Measurements from ENCODE around the gene ACTN4. TPM values are rescaled to one million over a fixed set of nuclear protein-coding genes. Genes with fewer than 3 reads are reported as not detected.

ACTN4 gene
- total RNA-seq, 2 donors from 2014 or later = 971 to 1,150 TPM

- DNase-seq = no peak
- no peak for ATAC-seq
- intact Hi-C loops (cut with DNase I, micrococcal nuclease) = no loop called here
Observed at GRCh38 chr19:38699647-38700349, 52.3 kb downstream of the ACTN4 start.

- DNase-seq (no peak), ATAC-seq (no peak)
- intact Hi-C loops (cut with DNase I, micrococcal nuclease) = no loop called here
Observed at GRCh38 chr19:38700350-38700901, 53.0 kb downstream of the ACTN4 start.

GRCh38 chr19:38700902-38701454, 53.5 kb downstream of the ACTN4 start:
- intact Hi-C loops (cut with DNase I, micrococcal nuclease) = no loop called here

GRCh38 chr19:38701455-38702063, 54.1 kb downstream of the ACTN4 start:
- DNase-seq (peak in 1 of 2 donors; percentile 45), ATAC-seq (peak; percentile 74)
- intact Hi-C loops (cut with DNase I, micrococcal nuclease) = no loop called here

More at GRCh38 chr19:38700902-38701454, 53.5 kb downstream of the ACTN4 start:
- no peak for ATAC-seq
- DNase-seq = no peak

- DNase-seq (no peak), ATAC-seq (no peak)
- intact Hi-C loops (cut with DNase I, micrococcal nuclease) = no loop called here
Observed at GRCh38 chr19:38702278-38702677, 54.8 kb downstream of the ACTN4 start.

- ATAC-seq (no peak), DNase-seq (no peak)
- intact Hi-C loops (cut with DNase I, micrococcal nuclease) = no loop called here
Observed at GRCh38 chr19:38703509-38703908, 56.1 kb downstream of the ACTN4 start.

- intact Hi-C loops (cut with DNase I, micrococcal nuclease) = no loop called here
- no peak for DNase-seq
- ATAC-seq = no peak
Observed at GRCh38 chr19:38704488-38705026, 57.1 kb downstream of the ACTN4 start.

GRCh38 chr19:38705197-38706019, 58.0 kb downstream of the ACTN4 start:
- intact Hi-C loops (cut with DNase I, micrococcal nuclease) = no loop called here
- DNase-seq = no peak
- ATAC-seq = no peak

GRCh38 chr19:38706792-38707511, 59.5 kb downstream of the ACTN4 start:
- intact Hi-C loops (cut with DNase I, micrococcal nuclease) = no loop called here
- DNase-seq (no peak), ATAC-seq (peak; percentile 0)

- DNase-seq (peak; percentile 61 to 64), ATAC-seq (peak; percentile 62)
- intact Hi-C loops (cut with DNase I, micrococcal nuclease) = no loop called here
Observed at GRCh38 chr19:38707512-38708114, 60.2 kb downstream of the ACTN4 start.

GRCh38 chr19:38708413-38709024, 61.1 kb downstream of the ACTN4 start:
- DNase-seq = no peak
- intact Hi-C loops (cut with DNase I, micrococcal nuclease) = no loop called here
- ATAC-seq = no peak

GRCh38 chr19:38709119-38709518, 61.7 kb downstream of the ACTN4 start:
- DNase-seq (no peak), ATAC-seq (no peak)
- intact Hi-C loops (cut with DNase I, micrococcal nuclease) = no loop called here

GRCh38 chr19:38709671-38710415, 62.4 kb downstream of the ACTN4 start:
- DNase-seq (no peak), ATAC-seq (no peak)
- intact Hi-C loops (cut with DNase I, micrococcal nuclease) = loop anchor here in 1 of 2 donors (10.0 kb wide), 1 partner anchor 55 kb away; no protein-coding TSS in a partner anchor

- intact Hi-C loops (cut with DNase I, micrococcal nuclease) = loop anchor here in 1 of 2 donors (10.0 kb wide), 1 partner anchor 56 kb away; no protein-coding TSS in a partner anchor
- ATAC-seq (no peak), DNase-seq (no peak)
Observed at GRCh38 chr19:38710416-38710702, 62.9 kb downstream of the ACTN4 start.

- DNase-seq (no peak), ATAC-seq (peak; percentile 1)
- intact Hi-C loops (cut with DNase I, micrococcal nuclease) = loop anchor here in 1 of 2 donors (10.0 kb wide), 1 partner anchor 56 kb away; no protein-coding TSS in a partner anchor
Observed at GRCh38 chr19:38710928-38711725, 63.7 kb downstream of the ACTN4 start.

- ATAC-seq (peak; percentile 5), DNase-seq (peak in 1 of 2 donors; percentile 69)
- intact Hi-C loops (cut with DNase I, micrococcal nuclease) = loop anchor here in 1 of 2 donors (10.0 kb wide), 1 partner anchor 57 kb away; no protein-coding TSS in a partner anchor
Observed at GRCh38 chr19:38711726-38712153, 64.3 kb downstream of the ACTN4 start.
